ENCODE results near the gene IFNAR1. TPM values are rescaled to one million over a fixed set of nuclear protein-coding genes. Genes with fewer than 3 reads are reported as not detected.

IFNAR1 gene
- total and polyA plus RNA-seq, 2 experiments from 2014 or later = 14.0 to 18.7 TPM

DNA sequence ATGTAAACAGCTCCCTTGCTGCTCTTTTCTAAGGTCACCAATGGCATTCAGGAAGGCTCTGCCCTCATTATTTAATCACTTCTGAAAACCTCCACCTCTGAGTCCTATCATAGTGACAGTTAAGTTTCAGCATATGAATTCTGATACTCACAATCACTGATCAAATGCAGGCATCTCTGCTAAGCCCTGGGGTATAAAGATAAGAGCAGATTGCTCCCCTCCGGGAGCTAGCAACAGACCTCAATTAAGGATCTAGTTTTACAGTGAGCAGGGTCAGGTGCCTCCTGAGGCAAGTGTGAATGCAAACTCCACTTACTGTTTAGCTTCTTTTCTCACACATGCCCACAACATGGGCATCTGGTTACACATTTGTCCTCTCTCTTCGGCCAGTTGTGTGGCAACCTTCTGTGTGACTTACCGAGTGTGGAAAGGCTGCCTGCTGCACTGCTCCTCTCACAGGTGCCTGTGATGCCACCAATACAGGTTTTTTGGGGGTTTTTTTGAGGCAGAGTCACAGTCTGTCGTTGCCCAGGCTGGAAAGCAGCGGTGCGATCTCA, 43.6 kb upstream of the IFNAR1 start (continued):
- TF ChIP-seq POLR2AphosphoS5 (IDR thresholded peaks at IDR 0.05; ENCODE audit: low read depth) = no peak
- TF ChIP-seq CREB1 (CRISPR knock-in tag; IDR thresholded peaks at IDR 0.05; ENCODE audit: low read depth) = no peak
- TF ChIP-seq, protein P1, sequence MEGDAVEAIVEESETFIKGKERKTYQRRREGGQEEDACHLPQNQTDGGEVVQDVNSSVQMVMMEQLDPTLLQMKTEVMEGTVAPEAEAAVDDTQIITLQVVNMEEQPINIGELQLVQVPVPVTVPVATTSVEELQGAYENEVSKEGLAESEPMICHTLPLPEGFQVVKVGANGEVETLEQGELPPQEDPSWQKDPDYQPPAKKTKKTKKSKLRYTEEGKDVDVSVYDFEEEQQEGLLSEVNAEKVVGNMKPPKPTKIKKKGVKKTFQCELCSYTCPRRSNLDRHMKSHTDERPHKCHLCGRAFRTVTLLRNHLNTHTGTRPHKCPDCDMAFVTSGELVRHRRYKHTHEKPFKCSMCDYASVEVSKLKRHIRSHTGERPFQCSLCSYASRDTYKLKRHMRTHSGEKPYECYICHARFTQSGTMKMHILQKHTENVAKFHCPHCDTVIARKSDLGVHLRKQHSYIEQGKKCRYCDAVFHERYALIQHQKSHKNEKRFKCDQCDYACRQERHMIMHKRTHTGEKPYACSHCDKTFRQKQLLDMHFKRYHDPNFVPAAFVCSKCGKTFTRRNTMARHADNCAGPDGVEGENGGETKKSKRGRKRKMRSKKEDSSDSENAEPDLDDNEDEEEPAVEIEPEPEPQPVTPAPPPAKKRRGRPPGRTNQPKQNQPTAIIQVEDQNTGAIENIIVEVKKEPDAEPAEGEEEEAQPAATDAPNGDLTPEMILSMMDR (conservative IDR thresholded peaks at IDR 0.05; ENCODE audit: low read depth in 2 of 2) = no peak
- no peak for TF ChIP-seq EZH2 (IDR thresholded peaks at IDR 0.05; ENCODE audit: low read depth, unreplicated experiment)

DNA sequence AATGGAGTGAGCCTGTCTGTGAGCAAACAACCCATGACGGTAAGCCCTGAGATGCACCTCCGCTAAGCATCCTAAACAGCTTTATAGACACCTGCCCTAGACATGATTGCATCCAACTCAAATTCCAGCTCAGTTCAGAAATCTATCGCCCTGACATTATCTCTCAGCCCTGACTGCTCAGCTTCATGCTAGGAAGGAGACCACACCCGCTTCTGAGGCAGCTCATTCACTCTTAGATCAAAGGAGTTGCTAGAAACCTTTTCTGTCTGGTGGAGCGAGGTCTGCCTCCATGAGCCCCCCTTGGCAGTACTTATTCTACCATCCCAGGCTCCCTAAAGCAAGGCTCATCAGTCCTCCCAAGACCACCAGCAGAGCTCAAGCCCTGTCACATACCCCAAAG, 41.6 kb upstream of the IFNAR1 start:
- no peaks in the 10 kb centered on the region for H3K27me3 ChIP-seq (ENCODE audit: insufficient read depth)
- no peaks in the 10 kb centered on the region for H3K79me2 ChIP-seq (replicated peaks; ENCODE audit: insufficient read depth)
- H3K27ac Mint-ChIP-seq = no peak overlapping the region
- H3K27me3 Mint-ChIP-seq (ENCODE audit: insufficient read depth, low read depth, poor library complexity) = peaks cover 2% of the 10 kb centered on the region
- H2AFZ ChIP-seq = no peak overlapping the region
- no peaks in the 10 kb centered on the region for H4K20me1 ChIP-seq (replicated peaks; ENCODE audit: insufficient read depth)
- H3K4me1 ChIP-seq (ENCODE audit: insufficient read depth) = no peaks in the 10 kb centered on the region
- H3K4me1 Mint-ChIP-seq = no peaks in the 10 kb centered on the region
- no peak overlapping the region for H3K4me3 Mint-ChIP-seq
- no peaks in the 10 kb centered on the region for H3K36me3 ChIP-seq (ENCODE audit: insufficient read depth)
- H3F3A ChIP-seq (replicated peaks; ENCODE audit: low read depth) = no peaks in the 10 kb centered on the region
- H3K4me3 ChIP-seq = no peak overlapping the region
- peaks cover 12% of the 10 kb centered on the region; the same call in 2 of the 3 replicates for H3K9me3 Mint-ChIP-seq
- ATAC-seq = no peak
- no peak overlapping the region for H3K27ac ChIP-seq (ENCODE audit: low read depth)
- peaks cover 2% of the 10 kb centered on the region; the same call in 1 of the 3 replicates for H3K36me3 Mint-ChIP-seq (ENCODE audit: low read depth)
- no peaks in the 10 kb centered on the region for H3K9me2 ChIP-seq (ENCODE audit: insufficient read depth)
- TF ChIP-seq ZNF114 (CRISPR knock-in tag; IDR thresholded peaks at IDR 0.05) (no peak), NANOG (IDR thresholded peaks at IDR 0.05; ENCODE audit: borderline replicate concordance) (no peak), EZH2 (IDR thresholded peaks at IDR 0.05; ENCODE audit: low read depth, unreplicated experiment) (no peak), JUNB (IDR thresholded peaks at IDR 0.05; ENCODE audit: unreplicated experiment) (no peak), STAT1 (IDR thresholded peaks at IDR 0.05; ENCODE audit: unreplicated experiment) (no peak)
- TF ChIP-seq, protein P1 (conservative IDR thresholded peaks at IDR 0.05; ENCODE audit: low read depth in 2 of 2) = no peak
- no peak overlapping the region for H3K4me2 ChIP-seq
- no peak for DNase-seq (ENCODE audit: low spot score)

DNA sequence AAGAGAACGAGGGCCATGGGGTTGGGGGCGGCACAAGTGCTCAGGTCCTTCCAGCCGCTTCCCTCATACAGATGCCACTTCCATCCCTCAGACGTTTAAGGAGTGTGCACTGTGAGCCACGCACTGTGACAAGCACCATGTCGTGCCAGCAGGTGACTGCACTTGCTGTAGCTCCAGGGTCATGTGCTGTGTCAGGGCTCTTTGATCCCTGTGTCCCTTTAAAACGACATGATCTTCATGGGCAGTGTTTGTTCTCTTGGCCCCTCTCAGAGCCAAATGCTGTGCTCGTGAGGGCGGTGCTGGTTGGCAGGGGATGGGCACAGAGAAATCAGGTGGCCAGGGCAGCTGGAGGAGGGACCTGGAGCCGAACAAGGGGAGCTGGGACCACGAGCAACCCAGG, 38.7 kb upstream of the IFNAR1 start:
- no peak overlapping the region for H3K4me3 ChIP-seq
- H3K27ac Mint-ChIP-seq = no peak overlapping the region
- no peak overlapping the region for H2AFZ ChIP-seq
- no peaks in the 10 kb centered on the region for H3K4me1 ChIP-seq (ENCODE audit: insufficient read depth)
- H3K27ac ChIP-seq (ENCODE audit: low read depth) = no peak overlapping the region
- DNase-seq (ENCODE audit: low spot score) (no peak), ATAC-seq (no peak)
- no peaks in the 10 kb centered on the region for H3K36me3 Mint-ChIP-seq (ENCODE audit: low read depth)
- H3K27me3 Mint-ChIP-seq (ENCODE audit: insufficient read depth, low read depth, poor library complexity) = peaks cover 2% of the 10 kb centered on the region
- no peaks in the 10 kb centered on the region for H3K36me3 ChIP-seq (ENCODE audit: insufficient read depth)
- H3K4me1 Mint-ChIP-seq = no peaks in the 10 kb centered on the region
- H3K27me3 ChIP-seq (ENCODE audit: insufficient read depth) = no peaks in the 10 kb centered on the region
- H3F3A ChIP-seq (replicated peaks; ENCODE audit: low read depth) = no peaks in the 10 kb centered on the region
- H3K9me3 Mint-ChIP-seq = no peaks in the 10 kb centered on the region
- no peak overlapping the region for H3K4me3 Mint-ChIP-seq
- H3K79me2 ChIP-seq (replicated peaks; ENCODE audit: insufficient read depth) = no peaks in the 10 kb centered on the region
- no peak overlapping the region for H3K4me2 ChIP-seq
- no peaks in the 10 kb centered on the region for H3K9me2 ChIP-seq (ENCODE audit: insufficient read depth)
- no peaks in the 10 kb centered on the region for H4K20me1 ChIP-seq (replicated peaks; ENCODE audit: insufficient read depth)
- no peak for TF ChIP-seq POLR2AphosphoS5 (IDR thresholded peaks at IDR 0.05; ENCODE audit: low read depth)
- no peak for TF ChIP-seq CREB1 (CRISPR knock-in tag; IDR thresholded peaks at IDR 0.05; ENCODE audit: low read depth)
- TF ChIP-seq NANOG (IDR thresholded peaks at IDR 0.05; ENCODE audit: borderline replicate concordance) = no peak
- no peak for TF ChIP-seq STAT1 (IDR thresholded peaks at IDR 0.05; ENCODE audit: unreplicated experiment)
- TF ChIP-seq EZH2 (IDR thresholded peaks at IDR 0.05; ENCODE audit: low read depth, unreplicated experiment) = no peak
- TF ChIP-seq ZNF331 (CRISPR knock-in tag; IDR thresholded peaks at IDR 0.05; ENCODE audit: low read depth) = no peak
- TF ChIP-seq, protein P2, sequence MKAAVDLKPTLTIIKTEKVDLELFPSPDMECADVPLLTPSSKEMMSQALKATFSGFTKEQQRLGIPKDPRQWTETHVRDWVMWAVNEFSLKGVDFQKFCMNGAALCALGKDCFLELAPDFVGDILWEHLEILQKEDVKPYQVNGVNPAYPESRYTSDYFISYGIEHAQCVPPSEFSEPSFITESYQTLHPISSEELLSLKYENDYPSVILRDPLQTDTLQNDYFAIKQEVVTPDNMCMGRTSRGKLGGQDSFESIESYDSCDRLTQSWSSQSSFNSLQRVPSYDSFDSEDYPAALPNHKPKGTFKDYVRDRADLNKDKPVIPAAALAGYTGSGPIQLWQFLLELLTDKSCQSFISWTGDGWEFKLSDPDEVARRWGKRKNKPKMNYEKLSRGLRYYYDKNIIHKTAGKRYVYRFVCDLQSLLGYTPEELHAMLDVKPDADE (IDR thresholded peaks at IDR 0.05) = no peak
- TF ChIP-seq, protein P1 (conservative IDR thresholded peaks at IDR 0.05; ENCODE audit: low read depth in 2 of 2) = no peak
- no peak for TF ChIP-seq EZH2phosphoT487 (IDR thresholded peaks at IDR 0.05; ENCODE audit: unreplicated experiment)
